ENCODE data around the gene SH3PXD2A.
"Not testable (repeated sequence)": the region's sequence is repeated elsewhere in the genome, so short reads cannot be mapped to it uniquely, and the experiment has no call there.

Gene SH3PXD2A

GRCh38 chr10:103666087-103666761 is 189.2 kb downstream of the SH3PXD2A start:
- peak; percentile 59 for DNase-seq (ENCODE audit: low spot score)

- DNase-seq (ENCODE audit: low spot score): no peak
Measured at GRCh38 chr10:103665162-103665889, 190.1 kb downstream of the SH3PXD2A start.

- no peak for DNase-seq (ENCODE audit: low spot score)
Measured at GRCh38 chr10:103663802-103664201, 191.6 kb downstream of the SH3PXD2A start.

GRCh38 chr10:103663236-103663635 is 192.1 kb downstream of the SH3PXD2A start:
- DNase-seq (ENCODE audit: low spot score): no peak

- DNase-seq (ENCODE audit: low spot score): not testable (repeated sequence)
Measured at GRCh38 chr10:103662704-103663103, 192.7 kb downstream of the SH3PXD2A start.

GRCh38 chr10:103661198-103661950 is 194.0 kb downstream of the SH3PXD2A start:
- DNase-seq (ENCODE audit: low spot score): no peak

GRCh38 chr10:103660364-103661197 is 194.8 kb downstream of the SH3PXD2A start:
- DNase-seq (ENCODE audit: low spot score): no peak

GRCh38 chr10:103659674-103660363 is 195.6 kb downstream of the SH3PXD2A start:
- peak; percentile 83 for DNase-seq (ENCODE audit: low spot score)

- peak; percentile 89 for DNase-seq (ENCODE audit: low spot score)
Measured at GRCh38 chr10:103658049-103658577, 197.3 kb downstream of the SH3PXD2A start.

- DNase-seq (ENCODE audit: low spot score): no peak
Measured at GRCh38 chr10:103657061-103657591, 198.2 kb downstream of the SH3PXD2A start.

- no peak for DNase-seq (ENCODE audit: low spot score)
Measured at GRCh38 chr10:103654925-103655324, 200.5 kb downstream of the SH3PXD2A start.

GRCh38 chr10:103653581-103654037 is 201.8 kb downstream of the SH3PXD2A start:
- DNase-seq (ENCODE audit: low spot score): no peak

GRCh38 chr10:103652599-103653281 is 202.6 kb downstream of the SH3PXD2A start:
- no peak for DNase-seq (ENCODE audit: low spot score)

GRCh38 chr10:103651783-103652476 is 203.4 kb downstream of the SH3PXD2A start:
- DNase-seq (ENCODE audit: low spot score): no peak

- DNase-seq (ENCODE audit: low spot score): no peak
Measured at GRCh38 chr10:103651333-103651732, 204.0 kb downstream of the SH3PXD2A start.

- no peak for DNase-seq (ENCODE audit: low spot score)
Measured at GRCh38 chr10:103649654-103650423, 205.5 kb downstream of the SH3PXD2A start.

GRCh38 chr10:103648636-103649532 is 206.5 kb downstream of the SH3PXD2A start:
- no peak for DNase-seq (ENCODE audit: low spot score)

- no peak for DNase-seq (ENCODE audit: low spot score)
Measured at GRCh38 chr10:103648251-103648635, 207.1 kb downstream of the SH3PXD2A start.
